Retinal pigment epithelial cell (primary cell): ENCODE results near the gene ENTPD7.

ENCODE experiments used
- DNase-seq: peaks from one replicate; pipeline ENCODE4 v3.0.0-alpha.2; 2010; ENCODE audit warnings: low read depth
- H3K4me3 ChIP-seq: 2 replicates; pipeline ENCODE4 v1.5.1; 2011; ENCODE audit warnings: mild to moderate bottlenecking, low read length, control low read depth, moderate library complexity
- TF ChIP-seq, protein P1 (sequence below): conservative IDR thresholded peaks from 2 replicates; pipeline ENCODE4 v1.5.1; 2011; ENCODE audit warnings: low read depth, low read length, control low read depth, inconsistent platforms

ENTPD7 gene

DNA sequence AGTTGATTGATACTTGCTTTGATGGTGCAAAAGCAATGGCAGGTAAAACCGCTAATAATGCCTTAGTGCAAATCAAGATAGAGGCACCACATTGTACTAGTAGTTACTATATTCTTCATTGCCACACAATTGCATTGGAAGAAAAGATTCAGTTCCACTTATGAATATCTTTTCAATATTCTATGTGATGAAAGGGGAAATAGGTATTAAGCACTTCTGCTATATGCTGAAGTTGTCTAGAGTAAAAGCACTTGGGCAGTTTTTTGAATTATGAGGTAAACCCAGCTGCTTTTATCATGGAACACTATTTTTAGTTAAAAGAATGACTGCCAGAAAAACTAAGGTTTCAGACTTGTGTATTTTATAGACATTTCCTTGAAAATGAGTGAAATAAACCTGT is 15.5 kb downstream of the ENTPD7 start:
- TF ChIP-seq, protein P1, sequence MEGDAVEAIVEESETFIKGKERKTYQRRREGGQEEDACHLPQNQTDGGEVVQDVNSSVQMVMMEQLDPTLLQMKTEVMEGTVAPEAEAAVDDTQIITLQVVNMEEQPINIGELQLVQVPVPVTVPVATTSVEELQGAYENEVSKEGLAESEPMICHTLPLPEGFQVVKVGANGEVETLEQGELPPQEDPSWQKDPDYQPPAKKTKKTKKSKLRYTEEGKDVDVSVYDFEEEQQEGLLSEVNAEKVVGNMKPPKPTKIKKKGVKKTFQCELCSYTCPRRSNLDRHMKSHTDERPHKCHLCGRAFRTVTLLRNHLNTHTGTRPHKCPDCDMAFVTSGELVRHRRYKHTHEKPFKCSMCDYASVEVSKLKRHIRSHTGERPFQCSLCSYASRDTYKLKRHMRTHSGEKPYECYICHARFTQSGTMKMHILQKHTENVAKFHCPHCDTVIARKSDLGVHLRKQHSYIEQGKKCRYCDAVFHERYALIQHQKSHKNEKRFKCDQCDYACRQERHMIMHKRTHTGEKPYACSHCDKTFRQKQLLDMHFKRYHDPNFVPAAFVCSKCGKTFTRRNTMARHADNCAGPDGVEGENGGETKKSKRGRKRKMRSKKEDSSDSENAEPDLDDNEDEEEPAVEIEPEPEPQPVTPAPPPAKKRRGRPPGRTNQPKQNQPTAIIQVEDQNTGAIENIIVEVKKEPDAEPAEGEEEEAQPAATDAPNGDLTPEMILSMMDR, result no peak
- no peak for DNase-seq
- no peak overlapping the region for H3K4me3 ChIP-seq

DNA sequence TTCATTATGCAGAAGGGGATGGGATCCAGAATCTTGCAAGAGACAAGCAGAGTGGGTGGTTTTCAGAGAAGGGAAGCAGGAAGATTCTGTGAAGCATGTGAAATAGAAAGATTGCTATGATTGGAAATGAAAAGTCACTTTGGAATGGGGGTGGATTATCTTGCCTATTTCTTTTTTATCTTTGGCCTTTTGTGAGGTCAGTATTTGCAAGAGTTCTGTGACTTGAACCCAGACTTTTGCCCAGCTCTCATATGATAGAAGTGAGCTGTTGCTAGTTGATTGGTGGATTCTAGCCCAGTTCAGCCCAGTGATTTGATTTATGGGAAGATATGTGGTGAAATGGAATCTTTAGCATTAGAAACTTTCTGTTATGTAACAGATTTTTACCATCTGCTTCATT is 17.1 kb downstream of the ENTPD7 start:
- DNase-seq, result no peak
- TF ChIP-seq, protein P1, result no peak
- no peak overlapping the region for H3K4me3 ChIP-seq

DNA sequence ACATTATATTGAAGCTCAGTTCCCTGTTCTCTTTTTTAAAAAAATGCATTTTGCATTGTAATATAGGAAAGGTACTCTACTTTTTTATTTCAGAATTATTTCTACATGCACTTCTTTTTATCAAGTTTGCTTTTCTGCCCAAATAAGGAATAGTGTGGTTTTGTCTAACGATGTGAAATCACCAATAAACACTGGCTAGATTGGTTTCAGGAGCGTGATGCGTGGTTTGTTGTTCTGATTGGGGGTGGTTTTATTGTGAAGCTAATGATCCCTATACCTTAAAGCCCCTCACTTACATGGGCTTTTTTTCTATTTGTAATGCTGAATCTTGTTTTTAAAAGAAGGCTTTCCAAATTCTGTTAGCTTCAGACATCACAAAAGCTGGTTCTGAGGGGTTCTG is 17.6 kb downstream of the ENTPD7 start:
- no peak for DNase-seq
- H3K4me3 ChIP-seq, result no peak overlapping the region
- TF ChIP-seq, protein P1, result no peak

DNA sequence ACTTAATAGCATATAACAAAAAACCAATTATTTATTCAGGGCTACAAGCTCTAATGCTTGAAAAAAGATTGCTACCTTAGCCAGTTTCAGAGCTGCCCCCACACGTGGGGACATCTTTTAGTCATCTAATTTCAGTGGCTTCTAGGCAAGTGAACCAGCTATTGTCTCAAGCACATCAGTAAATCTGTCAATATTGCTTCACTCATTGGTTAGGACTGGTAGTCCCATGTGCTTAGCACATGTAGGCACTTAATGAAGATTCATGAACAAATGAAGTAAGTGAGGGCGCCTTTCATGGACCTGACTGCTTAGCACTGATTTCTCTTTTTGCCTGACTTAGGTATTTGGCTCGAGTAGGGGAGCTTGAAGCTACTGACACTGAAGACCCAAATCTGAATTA is 19.6 kb downstream of the ENTPD7 start:
- no peak overlapping the region for H3K4me3 ChIP-seq
- TF ChIP-seq, protein P1, result no peak
- DNase-seq, result no peak

DNA sequence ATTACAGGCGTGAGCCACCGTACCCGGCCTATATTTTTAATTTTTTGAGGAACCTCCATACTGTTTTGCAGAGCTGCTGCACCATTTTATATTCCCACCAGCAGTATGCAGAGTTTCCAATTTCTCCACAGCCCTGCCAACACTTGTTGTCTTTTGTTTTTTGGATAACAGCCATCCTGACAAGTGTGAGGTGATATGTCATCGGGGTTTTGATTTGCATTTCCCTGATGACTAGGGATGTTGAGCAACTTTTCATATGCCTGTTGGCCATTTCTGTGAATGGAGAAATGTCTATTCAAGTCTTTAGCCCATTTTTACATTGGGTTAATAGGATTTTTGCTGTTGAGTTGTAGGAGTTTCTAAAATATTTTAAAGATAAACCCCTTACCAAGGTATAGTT is 22.2 kb downstream of the ENTPD7 start:
- H3K4me3 ChIP-seq, result no peak overlapping the region
- no peak for DNase-seq
- TF ChIP-seq, protein P1, result no peak

DNA sequence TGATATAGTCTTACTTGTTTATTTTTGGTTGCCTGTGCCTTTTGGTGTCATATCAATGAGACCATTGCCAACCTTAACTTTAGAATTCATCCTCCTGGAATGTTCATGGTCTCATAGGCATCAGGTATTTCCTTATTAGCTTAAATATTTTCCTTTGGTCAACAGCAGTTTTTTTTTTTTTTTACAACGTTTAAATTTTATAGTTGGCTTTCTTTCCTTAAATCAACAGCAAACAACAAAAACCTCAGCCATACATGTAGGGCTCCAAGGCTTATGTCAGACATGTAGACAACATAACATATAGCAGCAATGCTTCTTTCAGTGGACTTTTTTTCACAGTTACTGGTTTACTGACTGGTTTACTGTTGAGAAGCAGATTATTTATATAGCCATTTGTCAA is 22.7 kb downstream of the ENTPD7 start:
- TF ChIP-seq, protein P1, result no peak
- no peak for DNase-seq
- H3K4me3 ChIP-seq, result no peak overlapping the region

DNA sequence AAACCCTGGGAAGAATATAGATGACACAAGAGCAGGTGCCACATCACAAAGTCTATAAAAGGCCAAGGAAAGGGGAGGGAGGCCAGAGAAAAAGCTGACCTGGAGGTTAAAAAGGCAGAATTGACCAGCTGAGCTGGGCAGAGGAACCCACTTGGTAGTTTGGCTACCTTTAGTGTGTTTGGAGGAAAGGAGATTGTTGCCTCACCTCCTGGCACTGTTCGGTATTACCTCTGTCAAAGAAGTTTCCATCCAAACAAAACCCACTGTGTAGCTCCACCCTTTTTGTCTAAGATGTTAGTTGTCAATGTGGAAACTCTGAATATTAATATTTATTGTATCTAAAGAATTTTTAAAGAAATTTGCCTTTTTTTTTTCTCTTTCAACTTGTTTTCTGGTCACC is 23.4 kb downstream of the ENTPD7 start:
- no peak for DNase-seq
- no peak overlapping the region for H3K4me3 ChIP-seq
- TF ChIP-seq, protein P1, result peak; percentile 40
